Smooth muscle cell (in vitro differentiated cells): Measurements from ENCODE around the gene MAGEA11. TPM values are rescaled to one million over a fixed set of nuclear protein-coding genes. Genes with fewer than 3 reads are reported as not detected.

Source experiments
- DNase-seq: peaks from one replicate; lab custom pipeline; 2025; ENCODE audit not compliant: unreplicated experiment; lab: John Stamatoyannopoulos, UW
- H2AFZ ChIP-seq: fragments of 200-600 bp; sonication (generic); 2 replicates; pipeline ENCODE4 v1.6.0; 2016; ENCODE audit warnings: antibody characterized with exemption, low read depth, mild to moderate bottlenecking
- H3F3A ChIP-seq: fragments of 200-600 bp; sonication (generic); 2 replicates; pipeline ENCODE4 v1.6.0; 2017; ENCODE audit warnings: antibody characterized with exemption, low read depth
- H3K27ac ChIP-seq: fragments of 200-600 bp; sonication (generic); 2 replicates; pipeline ENCODE4 v1.5.1; 2016; ENCODE audit warnings: low read depth, mild to moderate bottlenecking
- H3K27me3 ChIP-seq: fragments of 200-600 bp; sonication (generic); 2 replicates; pipeline ENCODE4 v1.6.1; 2016; ENCODE audit warnings: low read depth, mild to moderate bottlenecking
- H3K36me3 ChIP-seq: fragments of 200-600 bp; sonication (generic); 2 replicates; pipeline ENCODE4 v1.5.1; 2016; ENCODE audit warnings: low read depth
- H3K4me1 ChIP-seq: fragments of 200-600 bp; sonication (generic); 2 replicates; pipeline ENCODE4 v1.5.1; 2016; ENCODE audit warnings: low read depth
- H3K4me2 ChIP-seq: fragments of 200-600 bp; sonication (generic); 2 replicates; pipeline ENCODE4 v1.6.0; 2016; ENCODE audit warnings: mild to moderate bottlenecking
- H3K4me3 ChIP-seq: fragments of 200-600 bp; sonication (generic); 2 replicates; pipeline ENCODE4 v1.5.1; 2016; ENCODE audit warnings: mild to moderate bottlenecking
- H3K79me2 ChIP-seq: fragments of 200-600 bp; sonication (generic); 2 replicates; pipeline ENCODE4 v1.6.0; 2016; ENCODE audit warnings: low read depth, mild to moderate bottlenecking
- H3K9ac ChIP-seq: fragments of 200-600 bp; sonication (generic); 2 replicates; pipeline ENCODE4 v1.6.0; 2016; ENCODE audit warnings: low read depth
- H3K9me3 ChIP-seq: fragments of 200-600 bp; sonication (generic); replicated peaks from 2 replicates; pipeline ENCODE4 v1.5.1; 2016; ENCODE audit warnings: low read depth
- H4K20me1 ChIP-seq: fragments of 200-600 bp; sonication (generic); 2 replicates; pipeline ENCODE4 v1.6.0; 2016; ENCODE audit warnings: low read depth
- CTCF ChIP-seq: fragments of 200-600 bp; sonication (generic); IDR thresholded peaks from 2 replicates; pipeline ENCODE4 v1.5.1; 2017; ENCODE audit warnings: borderline replicate concordance, mild to moderate bottlenecking, antibody characterized with exemption; ENCODE audit not compliant: insufficient read depth, poor library complexity, severe bottlenecking
- WGBS: methylation state at CpG from one replicate; pipeline ENCODE4 v1.1.7; 2016; ENCODE audit warnings: low lambda C conversion rate; 5-methylcytosine and 5-hydroxymethylcytosine counted together
- polyA plus RNA-seq: library from polyadenylated mRNA; unstranded; fragments of >200 nt; fragmentation: Nextera tagmentation; extraction: Ambion mirVana; gene quantifications from 2 replicates; pipeline ENCODE4 v1.2.1, GENCODE V29; 2016
- total RNA-seq: library from RNA; depleted of rRNA; stranded (reverse); fragments of >200 nt; gene quantifications from 2 replicates; pipeline ENCODE4 v1.2.3, GENCODE V29; 2014

MAGEA11 gene
- total and polyA plus RNA-seq, 2 experiments from 2014 or later = not detected

GRCh38 chrX:149712831-149713230 lies 971 bp downstream of the MAGEA11 start:
- no peak overlapping the region for H2AFZ ChIP-seq
- H3K4me3 ChIP-seq = no peak overlapping the region
- no peak overlapping the region for H3K9ac ChIP-seq
- DNase-seq = no peak
- H3K9me3 ChIP-seq = no peaks in the 10 kb centered on the region
- H3K4me2 ChIP-seq = no peak overlapping the region
- H3F3A ChIP-seq = no peaks in the 10 kb centered on the region
- H3K79me2 ChIP-seq = no peaks in the 10 kb centered on the region
- WGBS = 91% methylated on average over 5 of the region's 5 CpGs
- no peak overlapping the region for H3K27ac ChIP-seq
- no peaks in the 10 kb centered on the region for H4K20me1 ChIP-seq
- no peak for TF ChIP-seq CTCF
- no peaks in the 10 kb centered on the region for H3K36me3 ChIP-seq
- no peaks in the 10 kb centered on the region for H3K4me1 ChIP-seq
- no peaks in the 10 kb centered on the region for H3K27me3 ChIP-seq

GRCh38 chrX:149713279-149714050 lies 1.6 kb downstream of the MAGEA11 start:
- Histone ChIP-seq H3K4me3 (no peak overlapping the region), H3K9me3 (no peaks in the 10 kb centered on the region), H3K9ac (no peak overlapping the region), H4K20me1 (no peaks in the 10 kb centered on the region), H3K4me1 (no peaks in the 10 kb centered on the region), H3K36me3 (no peaks in the 10 kb centered on the region), H3K27me3 (no peaks in the 10 kb centered on the region), H3K4me2 (no peak overlapping the region), H2AFZ (no peak overlapping the region), H3F3A (no peaks in the 10 kb centered on the region), H3K79me2 (no peaks in the 10 kb centered on the region), H3K27ac (no peak overlapping the region)
- TF ChIP-seq CTCF = no peak
- WGBS = 55% methylated on average over 5 of the region's 5 CpGs
- no peak for DNase-seq

- Histone ChIP-seq H4K20me1 (no peaks in the 10 kb centered on the region), H3K9ac (no peak overlapping the region), H3K36me3 (no peaks in the 10 kb centered on the region), H3K4me2 (no peak overlapping the region), H3K27me3 (no peaks in the 10 kb centered on the region), H3K9me3 (no peaks in the 10 kb centered on the region), H3K79me2 (no peaks in the 10 kb centered on the region), H3K27ac (no peak overlapping the region), H3F3A (no peaks in the 10 kb centered on the region), H3K4me1 (peaks cover 3% of the 10 kb centered on the region), H3K4me3 (no peak overlapping the region), H2AFZ (no peak overlapping the region)
- DNase-seq = no peak
- TF ChIP-seq CTCF = no peak
- 75% methylated on average over 2 of the region's 2 CpGs for WGBS
Measured at GRCh38 chrX:149715468-149715867, 3.6 kb downstream of the MAGEA11 start.

GRCh38 chrX:149716632-149717031 lies 4.8 kb downstream of the MAGEA11 start:
- no peaks in the 10 kb centered on the region for H3K79me2 ChIP-seq
- DNase-seq = no peak
- H3K27ac ChIP-seq = no peak overlapping the region
- H3K27me3 ChIP-seq = no peaks in the 10 kb centered on the region
- H4K20me1 ChIP-seq = no peaks in the 10 kb centered on the region
- no peaks in the 10 kb centered on the region for H3K9me3 ChIP-seq
- no peaks in the 10 kb centered on the region for H3K36me3 ChIP-seq
- H3K4me2 ChIP-seq = no peak overlapping the region
- 85% methylated on average over 3 of the region's 3 CpGs for WGBS
- H3F3A ChIP-seq = no peaks in the 10 kb centered on the region
- no peak overlapping the region for H3K4me3 ChIP-seq
- no peak overlapping the region for H2AFZ ChIP-seq
- H3K9ac ChIP-seq = no peak overlapping the region
- TF ChIP-seq CTCF = no peak
- peaks cover 3% of the 10 kb centered on the region for H3K4me1 ChIP-seq
